PC-9 (cell line): ENCODE data around the gene AQR. TPM values are rescaled to one million over a fixed set of nuclear protein-coding genes. Genes with fewer than 3 reads are reported as not detected.

Experiments
- BruUV-seq: library from RNA; stranded (reverse); fragments of 400-500 nt; replicated peaks from 2 replicates; lab custom pipeline; 2021; lab: Mats Ljungman, UMichigan
- CTCF ChIA-PET: fragments of 300-600 bp; sonication (Branson Sonifier 250); formaldehyde crosslinking; loops from one replicate; lab custom pipeline; 2022; ENCODE audit warnings: antibody characterized with exemption; lab: Charles Lee
- POLR2A ChIA-PET: fragments of 300-600 bp; sonication (Branson Sonifier 250); formaldehyde crosslinking; loops from one replicate; lab custom pipeline; 2022; ENCODE audit warnings: antibody characterized with exemption; ENCODE audit not compliant: unreplicated experiment; lab: Charles Lee
- DNase-seq, 2 experiments: peaks; one replicate each; pipeline versions ENCODE4 v3.0.0 to v3.0.0-alpha.2; 2015 to 2022; ENCODE audit warnings: mixed read lengths in 1 of 2
- H2AFZ ChIP-seq: fragments of 200-600 bp; sonication (generic); 2 replicates; pipeline ENCODE4 v1.8.1; 2017; ENCODE audit warnings: antibody characterized with exemption
- H3F3A ChIP-seq: fragments of 200-600 bp; sonication (generic); 2 replicates; pipeline ENCODE4 v1.8.1; 2017; ENCODE audit warnings: antibody characterized with exemption, mild to moderate bottlenecking, low read depth; ENCODE audit not compliant: insufficient read depth
- H3K27ac ChIP-seq: fragments of 200-600 bp; sonication (generic); 2 replicates; pipeline ENCODE4 v1.6.1; 2016; ENCODE audit warnings: mixed run types
- H3K27me3 ChIP-seq: fragments of 200-600 bp; sonication (generic); 2 replicates; pipeline ENCODE4 v1.6.1; 2016; ENCODE audit warnings: low read depth, mixed run types; ENCODE audit not compliant: insufficient read depth
- H3K36me3 ChIP-seq: fragments of 200-600 bp; sonication (generic); 2 replicates; pipeline ENCODE4 v1.6.1; 2016; ENCODE audit warnings: low read depth, mixed run types
- H3K4me1 ChIP-seq: fragments of 200-600 bp; sonication (generic); replicated peaks from 2 replicates; pipeline ENCODE4 v1.6.1; 2016; ENCODE audit warnings: mixed run types; ENCODE audit not compliant: insufficient read depth
- H3K4me2 ChIP-seq: fragments of 200-600 bp; sonication (generic); 2 replicates; pipeline ENCODE4 v1.6.1; 2017; ENCODE audit warnings: mixed run types
- H3K4me3 ChIP-seq: fragments of 200-600 bp; sonication (generic); 2 replicates; pipeline ENCODE4 v1.6.1; 2016; ENCODE audit warnings: mixed run types
- H3K79me2 ChIP-seq: fragments of 200-600 bp; sonication (generic); 2 replicates; pipeline ENCODE4 v1.6.1; 2017; ENCODE audit warnings: low read depth, mixed run types
- H3K9me2 ChIP-seq: fragments of 200-600 bp; sonication (generic); 2 replicates; pipeline ENCODE4 v1.8.1; 2017; ENCODE audit warnings: mild to moderate bottlenecking; ENCODE audit not compliant: insufficient read depth
- H3K9me3 ChIP-seq: fragments of 200-600 bp; sonication (generic); 2 replicates; pipeline ENCODE4 v1.8.1; 2016; ENCODE audit warnings: low read depth; ENCODE audit not compliant: insufficient read depth
- H4K20me1 ChIP-seq: fragments of 200-600 bp; sonication (generic); 2 replicates; pipeline ENCODE4 v1.8.1; 2017; ENCODE audit not compliant: insufficient read depth
- CTCF ChIP-seq: fragments of 200-600 bp; sonication (generic); conservative IDR thresholded peaks from 2 replicates; pipeline ENCODE4 v1.6.1; 2017; ENCODE audit warnings: mixed run types, antibody characterized with exemption, mild to moderate bottlenecking, moderate library complexity
- EZH2 ChIP-seq: fragments of 200-600 bp; sonication (generic); IDR thresholded peaks from 2 replicates; pipeline ENCODE4 v1.8.0; 2017; ENCODE audit warnings: antibody characterized with exemption, low read depth
- intact Hi-C: fragments of 100-400 bp; cut with micrococcal nuclease; formaldehyde crosslinking; loops from one replicate; pipeline ENCODE4 v1.10.0; 2022; ENCODE audit not compliant: unreplicated experiment
- total RNA-seq: library from RNA; stranded (reverse); gene quantifications from 2 replicates; pipeline ENCODE4 v1.2.3, GENCODE V29; 2021

AQR gene
- total RNA-seq, 1 experiment from 2014 or later: 33.6 TPM

- Histone ChIP-seq H3K9me3 (no peaks in the 10 kb centered on the region), H3K4me3 (no peak overlapping the region), H3K36me3 (no peaks in the 10 kb centered on the region), H3K4me1 (0 out of 2 replicates have a peak, but pooled peaks cover 5% of the 10 kb centered on the region), H3K79me2 (no peaks in the 10 kb centered on the region), H3K9me2 (no peaks in the 10 kb centered on the region), H3F3A (0 out of 2 replicates have a peak, but pooled peaks cover 5% of the 10 kb centered on the region), H3K27ac (no peak overlapping the region), H4K20me1 (no peaks in the 10 kb centered on the region), H2AFZ (no peak overlapping the region), H3K27me3 (no peaks in the 10 kb centered on the region), H3K4me2 (no peak overlapping the region)
- DNase-seq: no peak
- no TSS peak for BruUV-seq
- TF ChIP-seq EZH2 (no peak), CTCF (no peak)
- ChIA-PET POLR2A (no interaction called here), CTCF (no interaction called here)
- intact Hi-C loops: no loop called here
Observed at GRCh38 chr15:34851751-34852150, 117.8 kb downstream of the AQR start.

GRCh38 chr15:34851007-34851406, 118.5 kb downstream of the AQR start:
- Histone ChIP-seq H3K36me3 (no peaks in the 10 kb centered on the region), H3K4me1 (0 out of 2 replicates have a peak, but pooled peaks cover 5% of the 10 kb centered on the region), H4K20me1 (no peaks in the 10 kb centered on the region), H3K9me2 (no peaks in the 10 kb centered on the region), H3K79me2 (no peaks in the 10 kb centered on the region), H3K9me3 (no peaks in the 10 kb centered on the region), H2AFZ (no peak overlapping the region), H3K4me3 (no peak overlapping the region), H3F3A (0 out of 2 replicates have a peak, but pooled peaks cover 5% of the 10 kb centered on the region), H3K4me2 (no peak overlapping the region), H3K27ac (no peak overlapping the region), H3K27me3 (no peaks in the 10 kb centered on the region)
- DNase-seq: no peak
- CTCF ChIA-PET: no interaction called here
- TF ChIP-seq CTCF (no peak), EZH2 (no peak)
- POLR2A ChIA-PET: no interaction called here
- BruUV-seq: no TSS peak
- intact Hi-C loops: no loop called here

DNA sequence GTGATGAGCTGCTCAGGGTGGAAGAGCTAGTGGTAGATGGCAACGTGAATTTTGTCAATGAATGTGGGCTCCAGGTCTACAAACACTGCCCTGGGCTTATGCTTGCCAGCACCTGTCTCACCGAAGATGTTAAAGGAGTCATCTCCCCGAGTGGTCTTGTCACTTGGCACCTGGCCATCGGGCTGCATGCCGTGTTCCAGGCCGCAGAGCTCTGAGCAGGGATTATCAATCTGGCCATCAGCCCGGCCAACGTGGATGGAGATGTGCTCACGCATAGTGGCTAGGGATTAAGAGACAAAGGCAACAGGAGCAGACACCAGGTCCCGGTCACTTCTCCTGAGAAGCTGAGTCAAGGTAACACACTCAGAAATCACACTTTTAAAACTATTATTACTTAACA, 119.4 kb downstream of the AQR start:
- Histone ChIP-seq H4K20me1 (no peaks in the 10 kb centered on the region), H3K9me3 (no peaks in the 10 kb centered on the region), H3K79me2 (no peaks in the 10 kb centered on the region), H2AFZ (no peak overlapping the region), H3K4me1 (0 out of 2 replicates have a peak, but pooled peaks cover 5% of the 10 kb centered on the region), H3K4me2 (no peak overlapping the region), H3K27ac (no peak overlapping the region), H3K9me2 (no peaks in the 10 kb centered on the region), H3K4me3 (no peak overlapping the region), H3F3A (0 out of 2 replicates have a peak, but pooled peaks cover 5% of the 10 kb centered on the region), H3K36me3 (no peaks in the 10 kb centered on the region), H3K27me3 (no peaks in the 10 kb centered on the region)
- intact Hi-C loops: no loop called here
- TF ChIP-seq CTCF: no peak
- no peak for TF ChIP-seq EZH2
- DNase-seq: no peak
- POLR2A ChIA-PET: interaction anchor here (0.5 to 0.6 kb wide), 2 partner anchors 40 to 368 kb away, joined by 6 to 8 read pairs; no protein-coding TSS in a partner anchor
- CTCF ChIA-PET: no interaction called here
- no TSS peak for BruUV-seq
